Measurements from ENCODE around the gene IGFN1.

IGFN1 gene

GRCh38 chr1:201259476-201260235, 69.0 kb downstream of the IGFN1 start:
- DNase-seq (ENCODE audit: insufficient read length, low spot score) (no peak), FAIRE-seq (no peak)
- no peak for TF ChIP-seq CTCF (IDR thresholded peaks at IDR 0.05; ENCODE audit: insufficient read depth, missing control alignments)

GRCh38 chr1:201260236-201260590, 69.6 kb downstream of the IGFN1 start:
- no peak for TF ChIP-seq CTCF (IDR thresholded peaks at IDR 0.05; ENCODE audit: insufficient read depth, missing control alignments)
- DNase-seq (ENCODE audit: insufficient read length, low spot score) (no peak), FAIRE-seq (no peak)

- no peak for TF ChIP-seq CTCF (IDR thresholded peaks at IDR 0.05; ENCODE audit: insufficient read depth, missing control alignments)
- DNase-seq (ENCODE audit: insufficient read length, low spot score) (no peak), FAIRE-seq (no peak)
Observed at GRCh38 chr1:201260648-201261311, 70.2 kb downstream of the IGFN1 start.

GRCh38 chr1:201261771-201262547, 71.3 kb downstream of the IGFN1 start:
- FAIRE-seq (no peak), DNase-seq (ENCODE audit: insufficient read length, low spot score) (no peak)
- no peak for TF ChIP-seq CTCF (IDR thresholded peaks at IDR 0.05; ENCODE audit: insufficient read depth, missing control alignments)

GRCh38 chr1:201262963-201263608, 72.5 kb downstream of the IGFN1 start:
- DNase-seq (ENCODE audit: insufficient read length, low spot score) (no peak), FAIRE-seq (peak; percentile 21)
- TF ChIP-seq CTCF (IDR thresholded peaks at IDR 0.05; ENCODE audit: insufficient read depth, missing control alignments): no peak

GRCh38 chr1:201264072-201264471, 73.4 kb downstream of the IGFN1 start:
- no peak for TF ChIP-seq CTCF (IDR thresholded peaks at IDR 0.05; ENCODE audit: insufficient read depth, missing control alignments)
- FAIRE-seq (no peak), DNase-seq (ENCODE audit: insufficient read length, low spot score) (no peak)

Data from D721Med (cell line).